Measurements from ENCODE around the gene WDR33.

The WDR33 gene

GRCh38 chr2:127678991-127679390, 132.0 kb downstream of the WDR33 start:
- H3K4me3 ChIP-seq (ENCODE audit: control insufficient read depth, low read depth, low read length), result no peak overlapping the region
- TF ChIP-seq, protein P1, sequence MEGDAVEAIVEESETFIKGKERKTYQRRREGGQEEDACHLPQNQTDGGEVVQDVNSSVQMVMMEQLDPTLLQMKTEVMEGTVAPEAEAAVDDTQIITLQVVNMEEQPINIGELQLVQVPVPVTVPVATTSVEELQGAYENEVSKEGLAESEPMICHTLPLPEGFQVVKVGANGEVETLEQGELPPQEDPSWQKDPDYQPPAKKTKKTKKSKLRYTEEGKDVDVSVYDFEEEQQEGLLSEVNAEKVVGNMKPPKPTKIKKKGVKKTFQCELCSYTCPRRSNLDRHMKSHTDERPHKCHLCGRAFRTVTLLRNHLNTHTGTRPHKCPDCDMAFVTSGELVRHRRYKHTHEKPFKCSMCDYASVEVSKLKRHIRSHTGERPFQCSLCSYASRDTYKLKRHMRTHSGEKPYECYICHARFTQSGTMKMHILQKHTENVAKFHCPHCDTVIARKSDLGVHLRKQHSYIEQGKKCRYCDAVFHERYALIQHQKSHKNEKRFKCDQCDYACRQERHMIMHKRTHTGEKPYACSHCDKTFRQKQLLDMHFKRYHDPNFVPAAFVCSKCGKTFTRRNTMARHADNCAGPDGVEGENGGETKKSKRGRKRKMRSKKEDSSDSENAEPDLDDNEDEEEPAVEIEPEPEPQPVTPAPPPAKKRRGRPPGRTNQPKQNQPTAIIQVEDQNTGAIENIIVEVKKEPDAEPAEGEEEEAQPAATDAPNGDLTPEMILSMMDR (conservative IDR thresholded peaks at IDR 0.05; ENCODE audit: control insufficient read depth, insufficient read depth, low read depth, low read length), result no peak
- DNase-seq (ENCODE audit: low read depth), result no peak

DNA sequence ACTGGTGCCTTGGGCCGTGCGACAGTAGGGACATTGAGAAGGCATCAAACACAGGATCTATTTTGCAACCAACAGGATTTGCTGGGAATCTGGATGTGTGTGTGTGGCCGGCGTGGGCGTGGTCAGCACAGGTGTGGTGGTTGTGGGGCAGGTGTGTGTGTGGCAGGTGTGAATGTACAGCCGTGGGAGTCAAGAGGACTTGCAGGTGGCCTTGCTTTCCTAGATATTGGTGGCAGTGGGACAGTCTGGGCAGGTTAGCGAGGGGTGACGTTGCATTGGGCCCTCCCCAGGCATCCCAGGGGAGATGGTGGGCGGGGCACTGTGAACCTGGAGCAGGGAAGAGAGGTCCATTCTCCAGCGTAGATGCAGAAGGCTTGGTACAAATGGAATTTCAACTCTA, 132.4 kb downstream of the WDR33 start:
- no peak overlapping the region for H3K4me3 ChIP-seq (ENCODE audit: control insufficient read depth, low read depth, low read length)
- TF ChIP-seq, protein P1 (conservative IDR thresholded peaks at IDR 0.05; ENCODE audit: control insufficient read depth, insufficient read depth, low read depth, low read length), result no peak
- DNase-seq (ENCODE audit: low read depth), result no peak

DNA sequence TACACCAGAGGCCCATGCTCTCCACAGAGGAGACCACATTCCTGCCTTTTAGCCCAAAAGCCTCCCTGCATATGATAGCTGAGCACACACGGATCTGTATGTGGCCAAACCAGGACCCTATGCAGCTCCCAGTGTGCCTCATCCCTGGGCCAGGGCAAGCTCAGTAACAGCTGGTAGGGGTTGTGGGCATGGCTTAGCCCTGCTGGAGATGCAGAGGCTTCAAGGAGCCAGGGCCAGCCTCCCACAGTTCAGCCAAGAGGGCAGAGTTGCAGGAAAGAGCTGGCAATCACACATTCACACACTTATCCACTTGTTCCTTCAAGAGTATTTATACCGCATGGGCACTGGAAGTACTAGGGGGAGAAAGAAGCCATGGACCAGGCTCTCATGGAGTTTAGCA, 134.1 kb downstream of the WDR33 start:
- TF ChIP-seq, protein P1 (conservative IDR thresholded peaks at IDR 0.05; ENCODE audit: control insufficient read depth, insufficient read depth, low read depth, low read length), result no peak
- H3K4me3 ChIP-seq (ENCODE audit: control insufficient read depth, low read depth, low read length), result no peak overlapping the region
- no peak for DNase-seq (ENCODE audit: low read depth)

- peak; percentile 33 for DNase-seq (ENCODE audit: low read depth)
- H3K4me3 ChIP-seq (ENCODE audit: control insufficient read depth, low read depth, low read length), result peak within 1 kb of the TSS; percentile 31
- TF ChIP-seq, protein P1 (conservative IDR thresholded peaks at IDR 0.05; ENCODE audit: control insufficient read depth, insufficient read depth, low read depth, low read length), result peak; percentile 2
Measured at GRCh38 chr2:127675331-127676261, 135.4 kb downstream of the WDR33 start, which contains the start of gene LIMS2. Gene LIMS2 (minus strand): TSS chr2:127675530. CDS start chr2:127675024, 506 bp downstream.

DNA sequence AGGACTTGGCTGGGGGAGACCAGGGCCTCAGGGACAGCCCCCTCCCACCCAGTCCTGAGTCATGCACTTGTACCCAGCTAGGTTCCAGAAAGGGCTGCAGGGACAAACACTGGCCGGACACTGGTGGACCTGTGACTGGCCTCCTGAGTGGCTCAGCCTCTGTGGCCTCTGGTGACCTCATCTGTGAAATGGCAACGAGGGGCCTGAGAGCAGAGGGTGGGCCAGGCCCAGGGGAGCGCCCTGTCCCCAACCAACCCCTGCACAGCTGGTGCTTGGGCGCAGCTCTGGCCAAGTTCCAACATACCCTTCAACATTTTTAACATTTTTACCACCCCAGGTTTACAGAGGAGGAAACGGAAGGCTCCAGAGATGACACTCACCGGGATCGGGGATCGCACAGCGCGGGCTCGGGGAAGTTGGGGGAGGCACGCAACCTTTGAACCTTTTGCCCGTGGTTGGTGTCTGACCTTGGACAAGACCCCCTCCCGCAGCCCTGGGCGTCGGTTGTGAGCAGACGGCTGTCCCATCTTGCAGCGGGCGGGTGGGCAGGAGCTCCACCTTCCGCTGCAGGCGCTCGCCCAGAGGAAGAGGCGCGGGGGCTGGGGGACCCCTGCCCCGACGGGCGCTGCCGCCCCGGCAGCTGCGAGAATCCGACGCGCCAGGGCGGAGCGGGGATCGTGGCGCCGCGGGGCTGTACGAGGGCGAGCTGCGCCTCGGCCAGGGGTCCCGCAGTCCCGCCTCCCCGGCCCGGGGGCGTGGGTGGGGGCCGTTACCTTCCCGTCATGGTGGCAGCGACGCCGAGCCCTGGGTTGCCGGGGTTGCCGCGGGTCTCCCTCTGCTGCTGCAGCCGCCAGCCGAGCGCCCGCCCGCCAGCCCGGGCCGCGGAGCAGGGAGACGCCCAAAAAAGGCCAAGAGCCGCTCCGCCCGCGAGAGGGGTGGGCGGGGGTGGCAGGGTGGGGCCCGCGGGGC, 136.4 kb downstream of the WDR33 start:
- no peak for DNase-seq (ENCODE audit: low read depth)
- TF ChIP-seq, protein P1 (conservative IDR thresholded peaks at IDR 0.05; ENCODE audit: control insufficient read depth, insufficient read depth, low read depth, low read length), result no peak
- peak overlapping the region; percentile 10 for H3K4me3 ChIP-seq (ENCODE audit: control insufficient read depth, low read depth, low read length)

DNA sequence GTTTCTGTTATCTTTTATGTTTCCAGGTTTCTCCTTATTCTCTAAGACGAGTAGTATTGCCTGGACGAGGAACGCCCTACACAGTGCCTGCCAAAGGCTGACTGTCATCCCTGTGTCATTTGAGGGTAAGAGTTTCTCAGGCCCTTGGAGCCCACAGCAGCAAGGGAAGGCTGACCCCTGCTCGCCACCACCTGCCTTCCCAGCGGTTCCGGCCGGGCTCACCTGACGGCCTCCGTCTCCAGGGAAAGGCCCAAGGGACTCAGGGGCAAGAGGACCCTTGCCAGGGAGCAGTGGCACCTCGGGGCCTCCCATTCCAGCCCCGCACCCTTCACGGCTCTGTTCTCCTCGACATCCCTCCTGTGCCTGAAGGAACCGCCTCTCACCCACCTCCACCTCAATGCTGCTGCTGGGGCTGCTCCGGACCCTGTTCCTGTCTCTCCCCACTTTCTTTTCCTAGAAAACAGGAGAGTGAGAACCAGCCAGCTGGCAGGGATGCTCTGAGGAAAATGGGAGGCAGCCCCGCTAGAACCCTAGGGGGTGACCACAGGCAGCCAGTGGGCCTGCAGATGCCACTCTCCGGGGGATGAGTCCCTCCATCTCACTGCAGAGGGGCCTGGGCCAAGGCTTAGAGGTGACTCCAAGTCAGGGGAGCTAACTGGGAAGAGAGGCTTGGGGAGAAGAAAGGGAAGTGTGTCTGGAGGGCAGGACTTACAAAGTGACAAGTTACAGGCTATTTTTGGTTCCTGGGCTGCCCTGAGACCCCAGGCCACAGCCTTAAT, 137.5 kb downstream of the WDR33 start:
- no peak overlapping the region for H3K4me3 ChIP-seq (ENCODE audit: control insufficient read depth, low read depth, low read length)
- DNase-seq (ENCODE audit: low read depth), result no peak
- TF ChIP-seq, protein P1 (conservative IDR thresholded peaks at IDR 0.05; ENCODE audit: control insufficient read depth, insufficient read depth, low read depth, low read length), result no peak

Data from fibroblast of mammary gland (primary cell).